Cardiac fibroblast (primary cell): Measurements from ENCODE around the gene TBL1XR1.

Experiments used
- DNase-seq, 2 donors: peaks; one replicate each; pipeline versions ENCODE4 v3.0.0 to v3.0.0-alpha.2; 2010; ENCODE audit warnings: low read depth in 2 of 2
- H3K4me3 ChIP-seq, 2 donors: replicated peaks in 1 of 2; 1 replicate in 1 of 2; 2 replicates in 1 of 2; pipeline ENCODE4 v1.5.1; 2011; ENCODE audit warnings: low read depth in 2 of 2, low read length in 2 of 2, mild to moderate bottlenecking in 2 of 2, moderate library complexity in 1 of 2
- CTCF ChIP-seq: IDR thresholded peaks from one replicate; pipeline ENCODE4 v1.5.1; 2011; ENCODE audit warnings: low read depth, mild to moderate bottlenecking, low read length, inconsistent platforms

TBL1XR1 gene

GRCh38 chr3:176971613-176972174 is 225.6 kb downstream of the TBL1XR1 start:
- no peak for TF ChIP-seq CTCF
- no peak overlapping the region for H3K4me3 ChIP-seq
- DNase-seq: peak in 1 of 2 donors; percentile 13

- no peak for DNase-seq
- no peak overlapping the region for H3K4me3 ChIP-seq
- no peak for TF ChIP-seq CTCF
Measured at GRCh38 chr3:176970770-176971169, 226.5 kb downstream of the TBL1XR1 start.

GRCh38 chr3:176969506-176969905 is 227.8 kb downstream of the TBL1XR1 start:
- DNase-seq: peak in 1 of 2 donors; percentile 28
- no peak for TF ChIP-seq CTCF
- no peak overlapping the region for H3K4me3 ChIP-seq
